Endodermal cell (in vitro differentiated cells): ENCODE measurements around the gene KLF7. TPM values are rescaled to one million over a fixed set of nuclear protein-coding genes. Genes with fewer than 3 reads are reported as not detected.
A peak's percentile ranks its signal among the peaks of the same experiment; 100 is the strongest.

Experiments
- DNase-seq: peaks from one replicate; pipeline ENCODE4 v3.0.0-alpha.2; 2017
- H3K27ac ChIP-seq: 2 replicates; pipeline ENCODE4 v1.5.1; 2013; ENCODE audit warnings: mild to moderate bottlenecking, low read depth, low read length, moderate library complexity
- H3K27me3 ChIP-seq: 2 replicates; pipeline ENCODE4 v1.6.1; 2013; ENCODE audit warnings: mild to moderate bottlenecking, low read length, moderate library complexity; ENCODE audit not compliant: insufficient read depth, control insufficient read depth, poor library complexity, severe bottlenecking
- H3K36me3 ChIP-seq: 2 replicates; pipeline ENCODE4 v1.7.0; 2013; ENCODE audit warnings: mild to moderate bottlenecking, low read length, moderate library complexity; ENCODE audit not compliant: control insufficient read depth, insufficient read depth
- H3K4me1 ChIP-seq: one replicate; pipeline ENCODE4 v1.7.0; 2013; ENCODE audit warnings: low read length; ENCODE audit not compliant: control insufficient read depth, insufficient read depth
- H3K4me3 ChIP-seq: 2 replicates; pipeline ENCODE4 v1.5.1; 2013; ENCODE audit warnings: mild to moderate bottlenecking, low read length, moderate library complexity
- H3K9ac ChIP-seq: 2 replicates; pipeline ENCODE4 v1.6.1; 2013; ENCODE audit warnings: mild to moderate bottlenecking, low read length, moderate library complexity; ENCODE audit not compliant: poor library complexity, severe bottlenecking; ENCODE audit errors: extremely low read depth
- H3K9me3 ChIP-seq: 2 replicates; pipeline ENCODE4 v1.6.1; 2013; ENCODE audit warnings: mild to moderate bottlenecking, low read length, moderate library complexity; ENCODE audit not compliant: control insufficient read depth
- H3K27ac Mint-ChIP-seq: 2 replicates; pipeline ENCODE4 v1.8.0; 2020; ENCODE audit warnings: mixed read lengths
- H3K27me3 Mint-ChIP-seq: 2 replicates; pipeline ENCODE4 v1.8.0; 2021; ENCODE audit warnings: mild to moderate bottlenecking, mixed read lengths; ENCODE audit not compliant: insufficient read depth
- H3K36me3 Mint-ChIP-seq: 2 replicates; pipeline ENCODE4 v1.8.0; 2020; ENCODE audit warnings: low read depth, mixed read lengths
- H3K4me1 Mint-ChIP-seq: 2 replicates; pipeline ENCODE4 v1.8.0; 2020; ENCODE audit warnings: mixed read lengths
- H3K4me3 Mint-ChIP-seq: 2 replicates; pipeline ENCODE4 v1.8.0; 2020; ENCODE audit warnings: mild to moderate bottlenecking, moderate library complexity, mixed read lengths
- H3K9me3 Mint-ChIP-seq: 2 replicates; pipeline ENCODE4 v1.8.0; 2020; ENCODE audit warnings: mild to moderate bottlenecking, mixed read lengths
- WGBS, 2 experiments: methylation state at CpG; one replicate each; pipeline versions ENCODE4 v1.1.5 to v1.1.7; 2013; ENCODE audit warnings: missing lambda C conversion rate in 2 of 2, mixed read lengths in 1 of 2; ENCODE audit not compliant: insufficient coverage in 1 of 2, insufficient read length in 1 of 2; 5-methylcytosine and 5-hydroxymethylcytosine counted together
- total RNA-seq, 2 donors: library from RNA; stranded (reverse); fragmentation: NEBNext Ultra II Directional in 1 of 2; extraction: Animal tissue kit (Norgen Biotek cat#: 25700) in 1 of 2; gene quantifications; 2 replicates in 1 of 2; 3 replicates in 1 of 2; pipeline ENCODE4 v1.2.1, GENCODE V29; 2021
- TF ChIP-seq, protein P1 (sequence below): fragments of 200-600 bp; sonication (generic); conservative IDR thresholded peaks from 2 replicates; pipeline ENCODE4 v1.5.0; 2021; ENCODE audit warnings: antibody characterized with exemption, mild to moderate bottlenecking

The KLF7 gene
- total RNA-seq, 2 donors from 2014 or later = 27.4 to 27.8 TPM

DNA sequence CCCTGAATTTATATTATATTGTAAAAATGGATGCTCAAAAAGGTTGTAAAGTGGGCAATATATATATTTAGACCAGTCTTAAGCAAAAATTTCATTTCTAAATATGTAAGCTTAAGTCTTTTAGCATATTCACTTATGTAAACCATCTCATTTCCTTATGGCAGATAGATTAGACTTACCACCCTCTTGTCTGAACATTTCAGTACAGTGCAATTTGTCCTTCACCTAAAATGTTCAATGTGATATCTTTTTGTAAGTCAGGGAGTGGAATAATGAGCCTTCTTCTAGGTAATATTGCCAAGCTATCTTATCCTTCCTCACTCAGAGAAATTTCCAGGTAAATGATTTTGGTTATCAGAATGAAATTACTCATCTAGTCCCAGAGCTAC is 92.3 kb downstream of the KLF7 start:
- Histone ChIP-seq H3K4me1 (no peaks in the 10 kb centered on the region), H3K4me3 (no peak overlapping the region), H3K36me3 (peaks cover 10% of the 10 kb centered on the region), H3K9me3 (no peaks in the 10 kb centered on the region), H3K9ac (no peak overlapping the region), H3K27me3 (no peaks in the 10 kb centered on the region), H3K27ac (no peak overlapping the region)
- H3K9me3 Mint-ChIP-seq = no peaks in the 10 kb centered on the region
- no peak overlapping the region for H3K4me3 Mint-ChIP-seq
- no peaks in the 10 kb centered on the region for H3K27me3 Mint-ChIP-seq
- peaks cover 40% of the 10 kb centered on the region for H3K4me1 Mint-ChIP-seq
- TF ChIP-seq, protein P1, sequence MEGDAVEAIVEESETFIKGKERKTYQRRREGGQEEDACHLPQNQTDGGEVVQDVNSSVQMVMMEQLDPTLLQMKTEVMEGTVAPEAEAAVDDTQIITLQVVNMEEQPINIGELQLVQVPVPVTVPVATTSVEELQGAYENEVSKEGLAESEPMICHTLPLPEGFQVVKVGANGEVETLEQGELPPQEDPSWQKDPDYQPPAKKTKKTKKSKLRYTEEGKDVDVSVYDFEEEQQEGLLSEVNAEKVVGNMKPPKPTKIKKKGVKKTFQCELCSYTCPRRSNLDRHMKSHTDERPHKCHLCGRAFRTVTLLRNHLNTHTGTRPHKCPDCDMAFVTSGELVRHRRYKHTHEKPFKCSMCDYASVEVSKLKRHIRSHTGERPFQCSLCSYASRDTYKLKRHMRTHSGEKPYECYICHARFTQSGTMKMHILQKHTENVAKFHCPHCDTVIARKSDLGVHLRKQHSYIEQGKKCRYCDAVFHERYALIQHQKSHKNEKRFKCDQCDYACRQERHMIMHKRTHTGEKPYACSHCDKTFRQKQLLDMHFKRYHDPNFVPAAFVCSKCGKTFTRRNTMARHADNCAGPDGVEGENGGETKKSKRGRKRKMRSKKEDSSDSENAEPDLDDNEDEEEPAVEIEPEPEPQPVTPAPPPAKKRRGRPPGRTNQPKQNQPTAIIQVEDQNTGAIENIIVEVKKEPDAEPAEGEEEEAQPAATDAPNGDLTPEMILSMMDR = no peak
- H3K36me3 Mint-ChIP-seq = peaks cover 3% of the 10 kb centered on the region
- H3K27ac Mint-ChIP-seq = no peak overlapping the region
- no peak for DNase-seq

DNA sequence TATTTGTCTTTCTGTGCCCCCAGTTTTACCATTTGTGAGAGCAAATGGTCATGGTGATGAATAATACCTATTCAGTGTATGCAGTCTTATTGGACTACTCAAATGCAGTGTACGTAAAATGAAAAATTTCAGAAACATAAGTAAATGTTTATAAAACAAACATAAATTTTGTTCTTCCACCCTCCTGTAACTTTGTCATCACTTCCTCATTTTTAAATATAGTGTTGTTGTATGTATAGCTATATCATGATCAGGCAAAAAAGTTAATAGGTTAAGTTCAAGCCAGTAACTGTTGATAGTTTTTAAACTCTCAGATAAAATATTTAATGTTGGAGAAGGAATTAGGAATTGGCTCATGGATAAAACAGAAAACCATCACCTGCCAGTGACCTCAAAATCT is 93.2 kb downstream of the KLF7 start:
- no peaks in the 10 kb centered on the region for H3K27me3 Mint-ChIP-seq
- H3K4me1 ChIP-seq = no peaks in the 10 kb centered on the region
- no peak overlapping the region for H3K27ac Mint-ChIP-seq
- no peak overlapping the region for H3K27ac ChIP-seq
- no peak for DNase-seq
- H3K9ac ChIP-seq = no peak overlapping the region
- no peaks in the 10 kb centered on the region for H3K9me3 Mint-ChIP-seq
- TF ChIP-seq, protein P1 = no peak
- H3K4me3 ChIP-seq = no peak overlapping the region
- H3K4me1 Mint-ChIP-seq = peaks cover 40% of the 10 kb centered on the region
- no peaks in the 10 kb centered on the region for H3K36me3 Mint-ChIP-seq
- no CpG with 5 or more reads among the region's 1 CpG for WGBS, 2 experiments
- no peak overlapping the region for H3K4me3 Mint-ChIP-seq
- H3K27me3 ChIP-seq = no peaks in the 10 kb centered on the region
- H3K9me3 ChIP-seq = no peaks in the 10 kb centered on the region
- H3K36me3 ChIP-seq = peaks cover 2% of the 10 kb centered on the region

DNA sequence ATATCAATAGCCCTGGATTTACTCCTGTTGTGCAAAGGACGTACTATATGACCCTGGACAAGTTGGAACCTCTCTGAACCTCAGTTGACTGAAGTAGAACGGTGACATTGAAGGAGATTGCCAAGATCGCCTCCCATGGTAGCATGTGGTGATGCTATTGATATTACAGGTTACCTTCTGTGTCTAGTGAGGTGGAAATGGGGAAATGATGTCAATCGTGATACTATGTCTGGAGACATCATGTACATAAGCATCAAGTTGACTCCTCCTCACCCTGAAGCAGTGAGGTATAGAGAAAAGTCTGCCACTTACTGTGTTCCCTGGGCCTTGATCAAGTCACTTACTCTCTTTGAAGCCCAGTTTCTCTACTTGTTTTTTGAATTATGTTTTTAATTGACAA is 93.9 kb downstream of the KLF7 start:
- Mint-ChIP-seq H3K27me3 (no peaks in the 10 kb centered on the region), H3K4me3 (no peak overlapping the region), H3K27ac (no peak overlapping the region), H3K9me3 (no peaks in the 10 kb centered on the region), H3K4me1 (peaks cover 33% of the 10 kb centered on the region), H3K36me3 (no peaks in the 10 kb centered on the region)
- H3K27me3 ChIP-seq = no peaks in the 10 kb centered on the region
- no peak for DNase-seq
- H3K9me3 ChIP-seq = no peaks in the 10 kb centered on the region
- H3K9ac ChIP-seq = no peak overlapping the region
- H3K36me3 ChIP-seq = no peaks in the 10 kb centered on the region
- TF ChIP-seq, protein P1 = peak; percentile 36
- H3K4me1 ChIP-seq = no peaks in the 10 kb centered on the region
- no peak overlapping the region for H3K27ac ChIP-seq
- 90 to 93% methylated on average over 4 of the region's 4 CpGs for WGBS, 2 experiments
- H3K4me3 ChIP-seq = no peak overlapping the region
